Loucy (cell line): Measurements from ENCODE around the gene BRI3.

ENCODE experiments used
- H2AFZ ChIP-seq: fragments of 200-600 bp; sonication (generic); 2 replicates; pipeline ENCODE4 v1.6.0; 2016; ENCODE audit warnings: antibody characterized with exemption, mild to moderate bottlenecking, low read length, moderate library complexity
- H3F3A ChIP-seq: fragments of 200-600 bp; 2 replicates; pipeline ENCODE4 v1.6.0; 2016; ENCODE audit warnings: antibody characterized with exemption, low read depth, mild to moderate bottlenecking
- H3K27me3 ChIP-seq: fragments of 200-600 bp; sonication (generic); 2 replicates; pipeline ENCODE4 v1.6.1; 2014; ENCODE audit warnings: low read length, mild to moderate bottlenecking; ENCODE audit not compliant: insufficient read depth, poor library complexity, severe bottlenecking
- H3K36me3 ChIP-seq: fragments of 200-600 bp; sonication (generic); 2 replicates; pipeline ENCODE4 v1.6.1; 2016; ENCODE audit warnings: low read length; ENCODE audit not compliant: insufficient read depth
- H3K4me1 ChIP-seq: fragments of 200-600 bp; sonication (generic); 2 replicates; pipeline ENCODE4 v1.5.1; 2014; ENCODE audit warnings: low read length, mild to moderate bottlenecking; ENCODE audit not compliant: insufficient read depth, poor library complexity, severe bottlenecking
- H3K4me2 ChIP-seq: fragments of 200-600 bp; sonication (generic); 2 replicates; pipeline ENCODE4 v1.6.0; 2014; ENCODE audit warnings: antibody characterized with exemption, low read length, low read depth, mild to moderate bottlenecking; ENCODE audit not compliant: poor library complexity, severe bottlenecking
- H3K4me3 ChIP-seq: fragments of 200-600 bp; sonication (generic); 2 replicates; pipeline ENCODE4 v1.5.1; 2014; ENCODE audit warnings: low read length, mild to moderate bottlenecking, mixed read lengths; ENCODE audit not compliant: poor library complexity, severe bottlenecking
- H3K79me2 ChIP-seq: fragments of 200-600 bp; sonication (generic); 2 replicates; pipeline ENCODE4 v1.6.1; 2014; ENCODE audit warnings: low read length; ENCODE audit not compliant: insufficient read depth
- H3K9ac ChIP-seq: fragments of 200-600 bp; sonication (generic); 2 replicates; pipeline ENCODE4 v1.6.0; 2014; ENCODE audit warnings: mild to moderate bottlenecking, low read depth, low read length, moderate library complexity; ENCODE audit not compliant: poor library complexity, severe bottlenecking
- H3K9me2 ChIP-seq: fragments of 200-600 bp; sonication (generic); replicated peaks from 2 replicates; pipeline ENCODE4 v1.6.1; 2016; ENCODE audit warnings: low read depth, low read length, mixed read lengths
- H3K9me3 ChIP-seq: fragments of 200-600 bp; sonication (generic); 2 replicates; pipeline ENCODE4 v1.6.1; 2014; ENCODE audit warnings: mild to moderate bottlenecking, antibody characterized with exemption, low read length, low read depth; ENCODE audit not compliant: insufficient read depth
- H4K20me1 ChIP-seq: fragments of 200-600 bp; sonication (generic); 2 replicates; pipeline ENCODE4 v1.6.0; 2014; ENCODE audit warnings: antibody characterized with exemption, low read length, mild to moderate bottlenecking; ENCODE audit not compliant: insufficient read depth, poor library complexity, severe bottlenecking
- EZH2phosphoT487 ChIP-seq: fragments of 200-600 bp; IDR thresholded peaks from 2 replicates; pipeline ENCODE4 v1.6.1; 2018; ENCODE audit warnings: antibody characterized with exemption, mild to moderate bottlenecking, moderate library complexity, borderline replicate concordance
- TF ChIP-seq, protein P1 (sequence below): fragments of 200-600 bp; sonication (generic); conservative IDR thresholded peaks from 2 replicates; pipeline ENCODE4 v1.5.1; 2014; ENCODE audit warnings: mild to moderate bottlenecking, antibody characterized with exemption, low read length

Gene BRI3

DNA sequence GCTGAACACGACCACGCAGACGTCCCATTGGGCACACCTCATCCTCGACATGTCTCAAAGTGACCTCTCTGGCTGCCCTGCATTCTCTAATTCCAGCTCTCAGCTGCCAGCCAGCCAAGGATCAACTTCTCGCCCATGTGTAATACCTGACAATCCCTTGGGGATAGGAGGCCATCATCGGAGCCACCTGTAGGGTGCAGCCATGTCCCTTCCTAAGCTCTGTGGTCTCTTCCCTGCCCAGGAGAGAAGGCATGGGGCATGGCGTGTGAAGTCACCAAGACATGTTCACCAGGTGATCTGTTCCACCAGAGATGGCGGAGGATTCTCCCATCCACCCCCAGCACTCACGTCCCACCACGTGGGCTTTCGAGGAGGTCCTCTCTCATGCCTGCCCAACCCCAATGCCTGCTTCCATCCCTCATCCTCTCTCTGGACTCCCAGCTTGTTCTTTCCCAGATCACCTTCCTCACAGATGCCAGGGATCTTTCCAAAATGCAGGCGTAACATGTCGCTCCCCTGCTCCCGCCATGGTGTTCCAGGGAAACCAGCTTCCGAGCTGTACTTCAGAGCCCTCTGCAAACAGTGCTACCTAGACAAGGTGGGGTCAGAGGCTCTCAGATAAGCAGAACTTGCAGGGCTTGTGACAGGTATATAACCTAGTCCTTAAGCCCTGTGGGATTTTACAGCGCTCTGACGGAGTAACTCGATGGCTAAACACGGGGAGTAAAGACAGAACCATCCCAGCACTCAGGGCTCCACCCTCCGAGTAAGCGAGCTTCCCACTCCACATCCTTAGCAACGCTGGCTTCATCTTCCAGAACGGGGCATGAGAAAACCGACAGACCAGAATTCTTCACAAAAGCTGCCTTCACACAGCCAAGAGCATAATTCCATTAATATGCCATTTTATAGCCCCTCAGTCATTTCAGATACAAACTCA is 41.1 kb downstream of the BRI3 start:
- Histone ChIP-seq H3K79me2 (no peaks in the 10 kb centered on the region), H3K4me2 (no peak overlapping the region)

DNA sequence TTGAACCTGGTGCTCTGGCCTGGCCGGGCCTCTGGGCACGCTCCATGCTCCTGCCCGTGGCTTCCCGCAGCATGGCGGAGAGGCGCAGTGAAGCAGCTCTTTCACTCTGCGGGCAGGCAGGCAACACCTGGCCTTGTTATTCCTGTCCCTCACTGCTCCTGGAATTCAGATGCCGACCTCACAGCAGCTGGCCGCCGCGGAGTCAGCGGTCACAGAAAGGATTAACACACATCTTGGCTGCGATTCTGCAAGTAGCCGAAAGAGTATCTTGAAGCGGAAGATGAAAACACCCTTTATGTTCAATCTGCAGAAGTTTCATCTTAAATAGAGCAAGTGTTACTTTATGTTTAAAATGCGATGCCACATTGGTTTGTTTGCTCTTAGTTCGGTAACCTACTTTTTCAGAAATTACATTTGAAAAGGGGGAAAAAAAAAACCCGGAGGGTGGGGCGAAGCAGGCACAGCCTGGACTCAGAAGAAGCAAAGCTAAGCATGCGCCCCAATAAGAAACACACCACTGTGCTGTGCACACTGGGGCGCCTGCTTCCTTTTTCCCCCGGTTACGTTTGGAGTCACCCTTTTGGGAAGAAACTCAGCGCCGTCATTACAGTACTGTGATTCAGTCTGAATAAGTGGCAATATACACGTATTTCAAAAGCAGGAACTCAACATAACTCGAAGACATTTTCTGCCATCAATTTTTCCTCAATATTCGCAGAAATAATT is 42.3 kb downstream of the BRI3 start:
- Histone ChIP-seq H2AFZ (no peak overlapping the region), H3K4me3 (no peak overlapping the region), H3K9me2 (no peaks in the 10 kb centered on the region), H3K4me2 (no peak overlapping the region), H3K79me2 (no peaks in the 10 kb centered on the region), H3K9me3 (no peaks in the 10 kb centered on the region), H3K9ac (no peak overlapping the region), H3K27me3 (no peaks in the 10 kb centered on the region), H3K36me3 (no peaks in the 10 kb centered on the region), H4K20me1 (no peaks in the 10 kb centered on the region), H3K4me1 (no peaks in the 10 kb centered on the region), H3F3A (no peaks in the 10 kb centered on the region)
- TF ChIP-seq, protein P1, sequence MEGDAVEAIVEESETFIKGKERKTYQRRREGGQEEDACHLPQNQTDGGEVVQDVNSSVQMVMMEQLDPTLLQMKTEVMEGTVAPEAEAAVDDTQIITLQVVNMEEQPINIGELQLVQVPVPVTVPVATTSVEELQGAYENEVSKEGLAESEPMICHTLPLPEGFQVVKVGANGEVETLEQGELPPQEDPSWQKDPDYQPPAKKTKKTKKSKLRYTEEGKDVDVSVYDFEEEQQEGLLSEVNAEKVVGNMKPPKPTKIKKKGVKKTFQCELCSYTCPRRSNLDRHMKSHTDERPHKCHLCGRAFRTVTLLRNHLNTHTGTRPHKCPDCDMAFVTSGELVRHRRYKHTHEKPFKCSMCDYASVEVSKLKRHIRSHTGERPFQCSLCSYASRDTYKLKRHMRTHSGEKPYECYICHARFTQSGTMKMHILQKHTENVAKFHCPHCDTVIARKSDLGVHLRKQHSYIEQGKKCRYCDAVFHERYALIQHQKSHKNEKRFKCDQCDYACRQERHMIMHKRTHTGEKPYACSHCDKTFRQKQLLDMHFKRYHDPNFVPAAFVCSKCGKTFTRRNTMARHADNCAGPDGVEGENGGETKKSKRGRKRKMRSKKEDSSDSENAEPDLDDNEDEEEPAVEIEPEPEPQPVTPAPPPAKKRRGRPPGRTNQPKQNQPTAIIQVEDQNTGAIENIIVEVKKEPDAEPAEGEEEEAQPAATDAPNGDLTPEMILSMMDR, result no peak
- no peak for TF ChIP-seq EZH2phosphoT487

More for the DNA sequence above, 41.1 kb downstream of the BRI3 start:
- H3K9me2 ChIP-seq, result no peaks in the 10 kb centered on the region
- no peak for TF ChIP-seq EZH2phosphoT487
- TF ChIP-seq, protein P1, result no peak
- no peak overlapping the region for H2AFZ ChIP-seq
- no peaks in the 10 kb centered on the region for H3K4me1 ChIP-seq
- H3F3A ChIP-seq, result no peaks in the 10 kb centered on the region
- H3K9me3 ChIP-seq, result no peaks in the 10 kb centered on the region
- no peaks in the 10 kb centered on the region for H3K27me3 ChIP-seq
- H3K9ac ChIP-seq, result no peak overlapping the region
- no peak overlapping the region for H3K4me3 ChIP-seq
- H4K20me1 ChIP-seq, result no peaks in the 10 kb centered on the region
- no peaks in the 10 kb centered on the region for H3K36me3 ChIP-seq

DNA sequence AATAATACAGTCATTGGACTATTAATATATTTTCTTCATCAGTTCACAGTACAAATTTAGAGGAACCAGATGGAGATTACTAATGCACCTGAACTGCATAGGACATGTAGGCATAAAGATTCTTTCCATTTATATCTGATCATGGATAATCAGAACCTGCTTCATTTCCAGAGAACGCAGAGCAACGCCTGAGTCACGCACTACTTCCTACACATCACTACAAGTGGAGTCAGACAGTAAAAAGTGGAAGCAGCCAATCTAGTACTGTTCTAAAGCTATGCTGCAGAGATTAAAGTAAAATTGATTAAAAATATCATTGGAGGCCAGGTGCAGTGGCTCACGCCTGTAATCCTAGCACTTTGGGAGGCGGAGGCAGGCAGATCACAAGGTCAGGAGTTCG is 43.3 kb downstream of the BRI3 start:
- no peak overlapping the region for H3K4me2 ChIP-seq
- no peaks in the 10 kb centered on the region for H3K36me3 ChIP-seq
- no peaks in the 10 kb centered on the region for H3F3A ChIP-seq
- no peaks in the 10 kb centered on the region for H3K79me2 ChIP-seq
- no peak for TF ChIP-seq EZH2phosphoT487
- TF ChIP-seq, protein P1, result no peak
- H4K20me1 ChIP-seq, result no peaks in the 10 kb centered on the region
- no peaks in the 10 kb centered on the region for H3K9me3 ChIP-seq
- H3K9me2 ChIP-seq, result no peaks in the 10 kb centered on the region
- no peak overlapping the region for H3K9ac ChIP-seq
- no peak overlapping the region for H2AFZ ChIP-seq
- no peaks in the 10 kb centered on the region for H3K4me1 ChIP-seq
- H3K4me3 ChIP-seq, result no peak overlapping the region
- H3K27me3 ChIP-seq, result no peaks in the 10 kb centered on the region
